ENCODE measurements around the gene SHLD1.

SHLD1 gene

GRCh38 chr20:5836569-5836968, 86.4 kb downstream of the SHLD1 start:
- Histone ChIP-seq H3K4me3 (ENCODE audit: low read depth in 1 of 2, low read length in 2 of 2) (no peak overlapping the region), H2AFZ (ENCODE audit: low read depth, low read length) (no peak overlapping the region), H4K20me1 (ENCODE audit: insufficient read depth, low read length) (no peaks in the 10 kb centered on the region), H3K9me3 (ENCODE audit: insufficient read depth, low read length, severe bottlenecking) (no peaks in the 10 kb centered on the region), H3K27ac (ENCODE audit: low read length) (no peak overlapping the region), H3K79me2 (ENCODE audit: insufficient read depth, low read length) (no peaks in the 10 kb centered on the region), H3K9ac (ENCODE audit: low read depth, low read length) (no peak overlapping the region), H3K4me2 (ENCODE audit: insufficient read depth, low read length) (no peak overlapping the region), H3K4me1 (ENCODE audit: insufficient read depth, low read length) (no peaks in the 10 kb centered on the region), H3K36me3 (ENCODE audit: insufficient read depth, low read length) (no peaks in the 10 kb centered on the region), H3K27me3 (ENCODE audit: insufficient read depth, low read length, poor library complexity) (no peaks in the 10 kb centered on the region)
- TF ChIP-seq EZH2 (IDR thresholded peaks at IDR 0.05; ENCODE audit: borderline replicate concordance, low read depth, low read length, severe bottlenecking) (no peak), CTCF (IDR thresholded peaks at IDR 0.05; ENCODE audit: borderline replicate concordance, extremely low read depth, low read length, poor library complexity, severe bottlenecking) (no peak)
- DNase-seq (no peak), ATAC-seq (ENCODE audit: insufficient read depth, low read depth) (no peak)

GRCh38 chr20:5840411-5841002, 90.3 kb downstream of the SHLD1 start:
- H3K4me1 ChIP-seq (ENCODE audit: insufficient read depth, low read length), result peaks cover 7% of the 10 kb centered on the region
- no peaks in the 10 kb centered on the region for H3K27me3 ChIP-seq (ENCODE audit: insufficient read depth, low read length, poor library complexity)
- H3K36me3 ChIP-seq (ENCODE audit: insufficient read depth, low read length), result no peaks in the 10 kb centered on the region
- DNase-seq (no peak), ATAC-seq (ENCODE audit: insufficient read depth, low read depth) (no peak)
- no peak overlapping the region for H3K27ac ChIP-seq (ENCODE audit: low read length)
- H3K4me3 ChIP-seq (ENCODE audit: low read depth in 1 of 2, low read length in 2 of 2), result no peak overlapping the region
- H3K9ac ChIP-seq (ENCODE audit: low read depth, low read length), result no peak overlapping the region
- no peaks in the 10 kb centered on the region for H3K79me2 ChIP-seq (ENCODE audit: insufficient read depth, low read length)
- no peak overlapping the region for H3K4me2 ChIP-seq (ENCODE audit: insufficient read depth, low read length)
- peaks cover 2% of the 10 kb centered on the region; the same call in 1 of the 2 replicates for H4K20me1 ChIP-seq (ENCODE audit: insufficient read depth, low read length)
- no peaks in the 10 kb centered on the region for H3K9me3 ChIP-seq (ENCODE audit: insufficient read depth, low read length, severe bottlenecking)
- TF ChIP-seq EZH2 (IDR thresholded peaks at IDR 0.05; ENCODE audit: borderline replicate concordance, low read depth, low read length, severe bottlenecking) (no peak), CTCF (IDR thresholded peaks at IDR 0.05; ENCODE audit: borderline replicate concordance, extremely low read depth, low read length, poor library complexity, severe bottlenecking) (no peak)
- no peak overlapping the region for H2AFZ ChIP-seq (ENCODE audit: low read depth, low read length)

- peaks cover 7% of the 10 kb centered on the region for H3K4me1 ChIP-seq (ENCODE audit: insufficient read depth, low read length)
- ATAC-seq (ENCODE audit: insufficient read depth, low read depth), result no peak
These were observed 91.3 kb downstream of the SHLD1 start for GRCh38 chr20:5841522-5841921.

More at GRCh38 chr20:5841522-5841921, 91.3 kb downstream of the SHLD1 start:
- no peak overlapping the region for H3K4me2 ChIP-seq (ENCODE audit: insufficient read depth, low read length)
- H3K9me3 ChIP-seq (ENCODE audit: insufficient read depth, low read length, severe bottlenecking), result no peaks in the 10 kb centered on the region
- H3K27me3 ChIP-seq (ENCODE audit: insufficient read depth, low read length, poor library complexity), result no peaks in the 10 kb centered on the region
- DNase-seq, result no peak
- no peak overlapping the region for H2AFZ ChIP-seq (ENCODE audit: low read depth, low read length)
- no peak overlapping the region for H3K9ac ChIP-seq (ENCODE audit: low read depth, low read length)
- no peaks in the 10 kb centered on the region for H3K36me3 ChIP-seq (ENCODE audit: insufficient read depth, low read length)
- TF ChIP-seq CTCF (IDR thresholded peaks at IDR 0.05; ENCODE audit: borderline replicate concordance, extremely low read depth, low read length, poor library complexity, severe bottlenecking), result no peak
- no peak for TF ChIP-seq EZH2 (IDR thresholded peaks at IDR 0.05; ENCODE audit: borderline replicate concordance, low read depth, low read length, severe bottlenecking)
- H3K27ac ChIP-seq (ENCODE audit: low read length), result no peak overlapping the region
- peaks cover 2% of the 10 kb centered on the region; the same call in 1 of the 2 replicates for H4K20me1 ChIP-seq (ENCODE audit: insufficient read depth, low read length)
- no peak overlapping the region for H3K4me3 ChIP-seq (ENCODE audit: low read depth in 1 of 2, low read length in 2 of 2)
- H3K79me2 ChIP-seq (ENCODE audit: insufficient read depth, low read length), result no peaks in the 10 kb centered on the region

Data from DND-41 (cell line).